Left ventricle myocardium superior (tissue), 1 donor: ENCODE results near the gene TRMT10A. TPM values are rescaled to one million over a fixed set of nuclear protein-coding genes. Genes with fewer than 3 reads are reported as not detected.

Experiments
- total RNA-seq: library from RNA; stranded (reverse); fragmentation: NEBNext Ultra II Directional; extraction: Animal tissue kit (Norgen Biotek cat#: 25700); gene quantifications from one replicate; pipeline ENCODE4 v1.2.1, GENCODE V29; 2021
- donor health status: DM: no; HTN: yes; CAD: no; lungs with severe emphysema.

The TRMT10A gene
- total RNA-seq, 1 donor from 2014 or later, result 4.6 TPM

Other genes with a start within 250 kb of the TRMT10A start
- 110 TPM for gene ADH1B, start 242.6 kb downstream of the TRMT10A start, total RNA-seq
- gene ADH1C, start 211.3 kb downstream of the TRMT10A start, total RNA-seq, result 7.6 TPM
- not detected for gene ADH7, start 128.7 kb downstream of the TRMT10A start, total RNA-seq
- not detected for gene C4orf17, start 53.0 kb downstream of the TRMT10A start, total RNA-seq
- gene MTTP, start 10.8 kb upstream of the TRMT10A start, total RNA-seq, result 2.0 TPM
- gene C4orf54, start 93.8 kb upstream of the TRMT10A start, total RNA-seq, result 0.77 TPM